GM19240 (cell line): Measurements from ENCODE around the gene CILP2.

ENCODE experiments used
- DNase-seq: peaks from one replicate; pipeline ENCODE4 v3.0.0; 2011; ENCODE audit warnings: low spot score; ENCODE audit not compliant: insufficient read length

Gene CILP2

DNA sequence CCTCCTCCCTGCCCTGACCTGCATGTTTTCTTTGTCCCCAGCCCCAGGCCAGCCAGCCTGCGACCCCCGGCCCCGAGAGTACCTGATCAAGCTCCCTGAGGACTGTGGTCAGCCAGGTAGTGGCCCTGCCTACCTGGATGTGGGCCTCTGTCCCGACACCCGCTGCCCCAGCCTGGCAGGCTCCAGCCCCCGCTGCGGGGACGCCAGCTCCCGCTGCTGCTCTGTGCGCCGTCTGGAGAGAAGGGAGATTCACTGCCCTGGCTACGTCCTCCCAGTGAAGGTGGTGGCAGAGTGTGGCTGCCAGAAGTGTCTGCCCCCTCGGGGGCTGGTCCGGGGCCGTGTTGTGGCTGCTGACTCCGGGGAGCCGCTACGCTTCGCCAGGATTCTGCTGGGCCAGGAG lies 5.6 kb downstream of the CILP2 start:
- DNase-seq = no peak

DNA sequence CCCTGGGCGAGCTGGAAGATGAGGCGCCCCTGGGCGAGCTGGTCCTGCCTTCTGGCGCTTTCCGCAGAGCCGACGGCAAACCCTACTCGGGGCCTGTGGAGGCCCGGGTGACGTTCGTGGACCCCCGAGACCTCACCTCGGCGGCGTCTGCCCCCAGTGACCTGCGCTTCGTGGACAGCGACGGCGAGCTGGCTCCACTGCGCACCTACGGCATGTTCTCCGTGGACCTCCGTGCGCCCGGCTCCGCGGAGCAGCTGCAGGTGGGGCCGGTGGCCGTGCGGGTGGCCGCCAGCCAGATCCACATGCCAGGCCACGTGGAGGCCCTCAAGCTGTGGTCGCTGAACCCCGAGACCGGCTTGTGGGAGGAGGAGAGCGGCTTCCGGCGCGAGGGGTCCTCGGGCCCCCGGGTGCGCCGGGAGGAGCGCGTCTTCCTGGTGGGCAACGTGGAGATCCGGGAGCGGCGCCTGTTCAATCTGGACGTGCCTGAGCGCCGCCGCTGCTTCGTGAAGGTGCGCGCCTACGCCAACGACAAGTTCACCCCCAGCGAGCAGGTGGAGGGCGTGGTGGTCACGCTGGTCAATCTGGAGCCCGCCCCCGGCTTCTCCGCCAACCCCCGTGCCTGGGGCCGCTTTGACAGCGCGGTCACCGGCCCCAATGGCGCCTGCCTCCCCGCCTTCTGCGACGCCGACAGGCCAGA lies 6.3 kb downstream of the CILP2 start:
- DNase-seq = no peak

GRCh38 chr19:19544954-19545591 lies 7.0 kb downstream of the CILP2 start:
- DNase-seq = no peak

DNA sequence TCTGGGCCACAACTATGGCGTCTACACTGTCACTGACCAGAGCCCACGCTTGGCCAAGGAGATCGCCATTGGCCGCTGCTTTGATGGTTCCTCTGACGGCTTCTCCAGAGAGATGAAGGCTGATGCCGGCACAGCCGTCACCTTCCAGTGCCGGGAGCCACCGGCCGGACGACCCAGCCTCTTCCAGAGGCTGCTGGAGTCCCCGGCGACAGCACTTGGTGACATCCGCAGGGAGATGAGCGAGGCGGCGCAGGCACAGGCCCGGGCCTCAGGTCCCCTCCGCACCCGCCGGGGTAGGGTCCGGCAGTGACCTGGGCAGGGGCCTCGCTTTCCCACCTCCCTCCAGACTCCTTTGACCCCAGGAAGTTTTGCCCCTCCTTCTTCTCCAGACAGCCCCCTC lies 7.6 kb downstream of the CILP2 start:
- no peak for DNase-seq

DNA sequence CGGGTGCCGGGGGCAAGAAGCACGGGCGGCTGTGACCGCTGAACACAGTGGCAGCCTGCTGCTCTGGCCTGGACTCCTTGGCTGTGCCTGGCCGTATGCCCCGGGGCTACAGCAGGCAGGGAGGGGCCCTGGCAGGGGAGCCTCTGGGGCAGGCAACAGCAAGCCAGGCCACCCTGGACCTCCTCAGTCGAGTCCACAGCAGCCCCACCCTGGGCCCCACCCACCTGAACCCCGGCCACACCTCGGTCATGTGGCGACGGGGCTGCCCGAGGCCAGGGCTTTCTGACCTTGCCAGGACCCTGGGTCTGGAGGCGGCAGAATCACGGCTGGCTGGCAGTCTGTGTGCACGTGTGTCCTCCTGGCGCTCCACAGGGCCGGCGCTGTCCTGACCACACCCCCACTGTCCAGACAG lies 8.7 kb downstream of the CILP2 start:
- no peak for DNase-seq

DNA sequence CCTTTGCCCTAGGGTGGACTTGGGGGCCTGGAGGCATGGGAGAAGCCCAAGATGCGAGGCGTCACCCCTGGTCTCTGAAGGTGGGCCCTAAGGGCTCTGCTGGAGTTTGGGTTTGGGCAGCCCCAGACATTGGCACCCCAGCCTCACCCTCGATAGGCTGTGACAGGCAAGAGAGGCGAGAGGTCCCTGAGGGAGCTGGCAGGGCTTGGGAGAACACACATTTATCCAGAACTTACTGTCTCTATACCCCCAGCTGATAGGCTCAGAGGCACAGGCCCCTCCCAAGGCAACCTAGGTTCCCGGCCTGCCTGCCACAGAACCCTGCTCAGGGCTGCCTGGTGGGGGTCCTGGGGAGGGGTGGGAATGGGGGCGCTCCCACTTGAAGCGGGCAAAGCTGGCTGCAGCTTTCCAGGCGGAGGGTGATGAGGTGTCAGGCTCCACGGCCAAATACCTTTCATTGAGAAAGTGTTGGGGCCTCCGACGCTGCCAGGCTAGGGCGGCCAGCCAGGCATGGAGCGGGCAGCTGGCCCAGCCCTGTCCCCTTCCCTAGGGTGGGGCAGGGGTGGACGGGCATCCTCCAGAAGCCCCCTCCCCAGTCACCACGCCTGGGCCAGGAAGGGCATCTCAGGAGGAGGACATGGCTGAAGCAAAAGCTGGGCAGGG lies 9.7 kb downstream of the CILP2 start:
- no peak for DNase-seq

GRCh38 chr19:19548915-19549759 lies 11.1 kb downstream of the CILP2 start:
- DNase-seq = no peak

GRCh38 chr19:19549804-19550464 lies 11.9 kb downstream of the CILP2 start:
- no peak for DNase-seq

GRCh38 chr19:19550485-19550929 lies 12.4 kb downstream of the CILP2 start:
- DNase-seq = no peak

DNA sequence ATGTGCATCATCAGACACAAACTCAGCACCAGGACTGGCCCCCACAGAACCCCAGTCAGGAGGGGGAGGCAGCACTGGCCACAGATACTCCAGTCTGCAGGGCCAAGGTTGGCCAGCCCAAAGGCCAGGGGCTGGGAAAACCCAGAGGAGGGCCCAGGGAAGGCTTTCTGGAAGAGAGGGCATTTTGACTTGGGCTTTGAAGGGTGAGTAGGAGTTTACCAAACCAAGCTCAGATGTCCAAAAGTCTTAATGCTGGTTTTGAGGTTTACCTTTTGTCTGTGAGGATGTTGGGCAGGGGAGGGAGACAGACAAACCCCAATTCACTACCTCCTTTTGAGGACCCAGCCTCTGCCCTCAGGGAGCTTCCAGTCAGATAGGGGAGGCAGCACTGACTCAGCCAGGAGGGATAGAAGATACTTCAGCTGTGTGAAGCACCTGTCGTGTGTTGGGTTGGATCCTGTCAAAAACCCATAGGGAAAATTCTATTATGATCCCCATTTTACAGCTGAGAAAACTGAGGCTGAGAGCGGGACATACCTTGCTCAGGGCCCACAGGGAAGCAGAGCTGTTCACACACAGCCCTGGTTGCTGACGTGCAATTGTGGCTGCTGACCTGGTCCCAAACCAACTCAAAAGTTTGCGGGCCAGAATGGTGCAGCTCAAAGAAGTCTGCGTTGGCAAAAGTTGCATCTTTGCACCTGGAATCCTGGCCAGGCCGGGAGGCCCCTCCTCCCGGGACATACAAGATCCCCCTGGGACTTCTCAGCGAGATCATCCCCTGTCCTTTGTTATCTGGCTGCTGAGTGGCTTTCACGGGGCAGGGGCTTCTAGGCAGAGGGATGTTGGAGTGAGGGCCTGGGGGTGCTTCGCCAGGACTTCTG lies 13.1 kb downstream of the CILP2 start:
- no peak for DNase-seq

GRCh38 chr19:19551853-19552192 lies 13.8 kb downstream of the CILP2 start:
- no peak for DNase-seq

DNA sequence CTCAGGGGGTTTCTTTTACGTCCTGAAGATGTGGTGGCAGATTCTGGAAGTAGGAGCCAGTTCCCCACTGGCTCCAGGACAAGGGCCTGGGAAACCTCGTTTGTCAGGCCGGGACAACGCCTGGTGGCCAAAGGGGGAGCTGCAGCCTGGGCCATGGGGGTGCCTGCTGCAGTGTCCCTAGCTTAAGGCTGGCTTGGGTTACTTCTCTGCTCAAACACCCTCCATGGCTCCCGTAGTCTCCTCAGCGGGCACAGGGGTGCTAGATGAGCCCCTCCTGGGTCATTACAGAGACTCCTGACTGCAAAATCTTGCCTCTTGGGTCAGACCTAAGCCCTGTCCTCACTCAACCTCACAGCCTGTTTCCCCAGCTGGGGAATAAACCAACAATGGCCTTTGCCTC lies 14.7 kb downstream of the CILP2 start:
- peak; percentile 60 for DNase-seq

GRCh38 chr19:19553670-19554069 lies 15.6 kb downstream of the CILP2 start:
- no peak for DNase-seq

- peak; percentile 70 for DNase-seq
These were observed 16.3 kb downstream of the CILP2 start for GRCh38 chr19:19554074-19555023.

DNA sequence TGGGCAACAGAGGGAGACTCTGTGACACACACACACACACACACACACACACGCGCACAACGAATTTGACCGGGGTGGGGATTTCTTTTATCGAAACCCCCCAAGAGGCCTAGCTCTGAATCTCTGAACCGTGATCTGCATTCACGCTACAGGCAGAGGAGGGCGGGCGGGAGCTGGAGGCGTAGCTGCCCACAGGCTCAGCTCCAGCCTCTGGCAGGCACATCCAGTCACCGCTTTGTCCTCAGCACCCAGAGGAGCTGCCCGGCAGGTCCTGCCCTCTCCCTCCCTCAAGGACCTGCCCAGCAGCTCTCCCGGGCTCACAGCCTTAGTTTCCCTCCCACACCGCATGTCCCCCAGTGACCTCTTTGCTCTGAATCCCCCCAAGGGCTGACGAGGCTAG lies 20.0 kb downstream of the CILP2 start:
- DNase-seq = no peak

DNA sequence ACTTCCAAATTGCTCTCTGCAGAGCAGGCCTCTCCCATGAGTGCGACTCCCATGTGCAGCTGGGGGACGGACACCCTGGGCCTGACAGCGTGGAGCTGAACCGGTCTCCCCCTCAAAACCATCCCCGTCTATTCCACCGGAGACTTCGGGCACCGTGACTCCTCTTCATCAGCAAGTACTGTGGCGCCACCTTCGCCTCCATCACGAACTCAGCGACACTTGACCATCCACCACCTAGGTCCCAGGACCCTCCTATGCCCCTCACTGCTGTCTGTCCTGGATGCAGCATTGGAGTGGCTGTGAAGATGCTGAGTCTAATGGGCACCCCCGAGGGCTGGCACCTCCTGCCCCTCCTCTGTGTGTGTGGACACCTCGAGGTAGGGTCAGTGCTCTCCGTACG lies 20.6 kb downstream of the CILP2 start:
- no peak for DNase-seq

DNA sequence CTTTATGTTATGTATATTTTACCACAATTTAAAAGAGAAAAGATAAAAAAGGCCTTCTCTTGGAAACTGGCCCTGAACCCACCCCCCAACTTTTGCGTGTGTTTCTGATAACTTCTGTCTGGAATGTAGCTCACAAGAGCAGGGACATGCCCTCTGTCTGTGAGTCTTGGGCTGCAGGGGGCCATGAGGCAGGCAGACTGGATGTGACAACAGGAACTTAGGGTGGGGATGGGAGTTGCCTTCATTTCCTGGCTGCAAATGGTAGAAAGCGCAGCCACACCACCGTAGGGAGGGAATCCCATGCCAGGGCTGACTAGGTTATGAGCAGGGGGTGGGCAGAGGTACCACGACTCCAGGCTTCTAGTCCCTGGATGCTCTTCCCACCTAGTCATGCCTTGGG lies 21.9 kb downstream of the CILP2 start:
- DNase-seq = no peak

- no peak for DNase-seq
These were observed 24.0 kb downstream of the CILP2 start for GRCh38 chr19:19561946-19562664.
